HEK293 (cell line): ENCODE measurements around the gene DVL3.

Experiments used
- CTCF ChIP-seq: fragments of 450-650 bp; formaldehyde crosslinking; IDR thresholded peaks from 2 replicates; pipeline ENCODE4 v1.5.1; 2016; ENCODE audit warnings: missing biosample characterization, missing genetic modification characterization
- PRDM10 ChIP-seq: fragments of 450-650 bp; formaldehyde crosslinking; IDR thresholded peaks from 2 replicates; pipeline ENCODE4 v1.5.1; 2016; ENCODE audit warnings: missing biosample characterization, missing genetic modification characterization
- ZNF302 ChIP-seq: fragments of 450-650 bp; formaldehyde crosslinking; IDR thresholded peaks from 2 replicates; pipeline ENCODE4 v1.5.1; 2016; ENCODE audit warnings: missing biosample characterization, missing genetic modification characterization, low read depth
- ZNF335 ChIP-seq: fragments of 450-650 bp; formaldehyde crosslinking; conservative IDR thresholded peaks from 2 replicates; pipeline ENCODE4 v1.5.1; 2016; ENCODE audit warnings: missing biosample characterization, missing genetic modification characterization
- ZNF561 ChIP-seq: fragments of 450-650 bp; IDR thresholded peaks from 2 replicates; pipeline ENCODE4 v1.5.1; 2018; ENCODE audit warnings: missing biosample characterization, missing genetic modification characterization, borderline replicate concordance

- TF ChIP-seq ZNF335 (tag by site-specific recombination) (no peak), ZNF302 (tag by site-specific recombination) (no peak), PRDM10 (no peak), CTCF (no peak), ZNF561 (tag by site-specific recombination) (no peak)
Observed at GRCh38 chr3:184184546-184185230, 29.5 kb downstream of the DVL3 start.
